ENCODE results near the gene TSFM. TPM values are rescaled to one million over a fixed set of nuclear protein-coding genes. Genes with fewer than 3 reads are reported as not detected.

Gene TSFM
- total and polyA plus RNA-seq, 2 of the 4 experiments (the other 2 are of a cell fraction): 11.5 to 14.0 TPM

DNA sequence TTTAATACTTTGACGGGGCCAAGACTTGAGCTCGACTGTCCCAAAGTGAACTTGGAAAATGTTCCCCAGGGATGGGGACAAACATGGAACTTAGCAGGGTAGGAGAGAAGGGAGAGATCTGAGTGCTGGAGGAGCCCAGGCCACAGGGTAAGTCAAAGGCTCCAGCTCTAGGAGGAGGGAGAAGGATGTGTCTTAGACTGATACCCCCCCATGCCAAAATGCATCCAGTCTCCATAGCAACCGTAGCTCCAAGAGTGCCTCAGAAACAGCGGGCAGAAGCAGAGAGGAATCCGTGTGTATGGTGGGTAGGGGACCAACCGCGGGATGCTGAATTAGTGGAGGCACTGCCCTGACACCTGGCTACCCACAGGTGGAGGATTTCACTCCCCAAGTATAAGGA is 43.2 kb upstream of the TSFM start:
- ChIA-PET POLR2A (ENCODE audit: unreplicated experiment) (no interaction called here), CTCF (no interaction called here)
- Histone ChIP-seq H3K14ac (replicated peaks; ENCODE audit: low read depth, low read length) (no peak overlapping the region), H3K18ac (ENCODE audit: low read depth, low read length) (no peak overlapping the region), H2BK15ac (ENCODE audit: low read depth, low read length) (no peak overlapping the region), H3K9me3 (ENCODE audit: control insufficient read depth, insufficient read depth, low read length) (peaks cover 2% of the 10 kb centered on the region; the same call in 1 of the 2 replicates), H2BK120ac (ENCODE audit: low read depth, low read length) (no peak overlapping the region), H2AK9ac (replicated peaks; ENCODE audit: low read depth, low read length, poor library complexity) (peak overlapping the region; percentile 55), H3K27me3 (ENCODE audit: control insufficient read depth, insufficient read depth, low read length) (peaks cover 74% of the 10 kb centered on the region), H4K20me1 (ENCODE audit: insufficient read depth, low read length) (0 out of 2 replicates have a peak, but pooled peaks cover 3% of the 10 kb centered on the region), H4K8ac (ENCODE audit: low read depth in 2 of 2, low read length in 2 of 2) (no peak overlapping the region), H3K4ac (ENCODE audit: low read depth, low read length) (no peak overlapping the region), H3K79me1 (ENCODE audit: low read depth in 1 of 2, low read length in 2 of 2) (peaks cover 0 to 2% of the 10 kb centered on the region in 2 experiments; a peak in 1 of 4 replicates), H3K4me2 (ENCODE audit: low read depth, low read length) (no peak overlapping the region), H2BK20ac (ENCODE audit: low read depth, low read length) (no peak overlapping the region), H3K9me1 (ENCODE audit: insufficient read depth, low read length) (no peaks in the 10 kb centered on the region), H4K5ac (ENCODE audit: low read depth, low read length) (no peak overlapping the region), H2AK5ac (ENCODE audit: low read depth, low read length) (no peak overlapping the region), H3K27ac (ENCODE audit: insufficient read depth, low read length) (no peak overlapping the region), H3K4me1 (ENCODE audit: control insufficient read depth, insufficient read depth, low read length) (0 out of 2 replicates have a peak, but pooled peaks cover 3% of the 10 kb centered on the region), H3K36me3 (ENCODE audit: control insufficient read depth, insufficient read depth, low read length) (no peaks in the 10 kb centered on the region), H3K23ac (ENCODE audit: low read depth, low read length) (0 out of 2 replicates have a peak overlapping the region, but pooled peaks have one; percentile 1), H4K91ac (ENCODE audit: insufficient read depth, low read depth, low read length) (no peak overlapping the region), H2BK5ac (ENCODE audit: low read depth, low read length, poor library complexity, severe bottlenecking) (no peak overlapping the region), H3K4me3 (ENCODE audit: insufficient read depth, low read depth, low read length) (no peak overlapping the region), H3K56ac (ENCODE audit: extremely low read depth, insufficient read depth, low read length) (no peak overlapping the region), H3K9ac (ENCODE audit: low read depth, low read length) (no peak overlapping the region), H2AFZ (replicated peaks; ENCODE audit: low read length, poor library complexity) (no peak overlapping the region)
- intact Hi-C loops (cut with micrococcal nuclease) (loop anchor here (5.0 kb wide), 1 partner anchor 157 kb away; no protein-coding TSS in a partner anchor), dilution Hi-C loops (cut with HindIII; ENCODE audit: low sequenced_read_pairs, unreplicated experiment) (no loop called here), in situ Hi-C loops (cut with MboI; ENCODE audit: low sequenced_read_pairs) (loop anchor here (10.0 kb wide), 1 partner anchor 155 kb away; no protein-coding TSS in a partner anchor)
- ATAC-seq (ENCODE audit: low read depth): no peak
- no peak for DNase-seq
- TF ChIP-seq MXI1 (IDR thresholded peaks at IDR 0.05; ENCODE audit: borderline replicate concordance, low read depth, low read length): no peak
- no peak for TF ChIP-seq MAZ (IDR thresholded peaks at IDR 0.05; ENCODE audit: borderline replicate concordance, low read depth, low read length)
- no peak for TF ChIP-seq CEBPB (IDR thresholded peaks at IDR 0.05; ENCODE audit: low read depth, low read length)
- TF ChIP-seq, protein P1, sequence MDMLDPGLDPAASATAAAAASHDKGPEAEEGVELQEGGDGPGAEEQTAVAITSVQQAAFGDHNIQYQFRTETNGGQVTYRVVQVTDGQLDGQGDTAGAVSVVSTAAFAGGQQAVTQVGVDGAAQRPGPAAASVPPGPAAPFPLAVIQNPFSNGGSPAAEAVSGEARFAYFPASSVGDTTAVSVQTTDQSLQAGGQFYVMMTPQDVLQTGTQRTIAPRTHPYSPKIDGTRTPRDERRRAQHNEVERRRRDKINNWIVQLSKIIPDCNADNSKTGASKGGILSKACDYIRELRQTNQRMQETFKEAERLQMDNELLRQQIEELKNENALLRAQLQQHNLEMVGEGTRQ (IDR thresholded peaks at IDR 0.05; ENCODE audit: low read depth, low read length): no peak
- no peak for TF ChIP-seq SMC3 (IDR thresholded peaks at IDR 0.05; ENCODE audit: low read depth, low read length)
- TF ChIP-seq, protein P2, sequence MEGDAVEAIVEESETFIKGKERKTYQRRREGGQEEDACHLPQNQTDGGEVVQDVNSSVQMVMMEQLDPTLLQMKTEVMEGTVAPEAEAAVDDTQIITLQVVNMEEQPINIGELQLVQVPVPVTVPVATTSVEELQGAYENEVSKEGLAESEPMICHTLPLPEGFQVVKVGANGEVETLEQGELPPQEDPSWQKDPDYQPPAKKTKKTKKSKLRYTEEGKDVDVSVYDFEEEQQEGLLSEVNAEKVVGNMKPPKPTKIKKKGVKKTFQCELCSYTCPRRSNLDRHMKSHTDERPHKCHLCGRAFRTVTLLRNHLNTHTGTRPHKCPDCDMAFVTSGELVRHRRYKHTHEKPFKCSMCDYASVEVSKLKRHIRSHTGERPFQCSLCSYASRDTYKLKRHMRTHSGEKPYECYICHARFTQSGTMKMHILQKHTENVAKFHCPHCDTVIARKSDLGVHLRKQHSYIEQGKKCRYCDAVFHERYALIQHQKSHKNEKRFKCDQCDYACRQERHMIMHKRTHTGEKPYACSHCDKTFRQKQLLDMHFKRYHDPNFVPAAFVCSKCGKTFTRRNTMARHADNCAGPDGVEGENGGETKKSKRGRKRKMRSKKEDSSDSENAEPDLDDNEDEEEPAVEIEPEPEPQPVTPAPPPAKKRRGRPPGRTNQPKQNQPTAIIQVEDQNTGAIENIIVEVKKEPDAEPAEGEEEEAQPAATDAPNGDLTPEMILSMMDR (conservative IDR thresholded peaks at IDR 0.05; ENCODE audit: low read depth, low read length): no peak
- TF ChIP-seq BHLHE40 (IDR thresholded peaks at IDR 0.05; ENCODE audit: low read depth, low read length): no peak
- no peak for TF ChIP-seq MAFK (IDR thresholded peaks at IDR 0.05; ENCODE audit: low read depth, low read length)
- TF ChIP-seq RFX5 (IDR thresholded peaks at IDR 0.05; ENCODE audit: low read depth, low read length): no peak
- no peak for TF ChIP-seq RCOR1 (IDR thresholded peaks at IDR 0.05; ENCODE audit: insufficient replicate concordance, low read length)
- no TSS peak for BruUV-seq (replicated peaks)
- no CpG with 5 or more reads among the region's 7 CpGs for WGBS, 2 experiments (ENCODE audit: extremely low coverage in 2 of 2, insufficient read length in 1 of 2)
